Endothelial cell (in vitro differentiated cells): ENCODE data around the gene BRF1. TPM values are rescaled to one million over a fixed set of nuclear protein-coding genes. Genes with fewer than 3 reads are reported as not detected.

Source experiments
- DNase-seq: peaks from one replicate; pipeline ENCODE4 v3.0.0; 2021; ENCODE audit warnings: low spot score
- H3K27ac Mint-ChIP-seq: one replicate; pipeline ENCODE4 v1.8.0; 2021; ENCODE audit warnings: mixed read lengths, inconsistent platforms; ENCODE audit not compliant: unreplicated experiment
- H3K27me3 Mint-ChIP-seq: one replicate; pipeline ENCODE4 v1.8.0; 2021; ENCODE audit warnings: mild to moderate bottlenecking, moderate library complexity, mixed read lengths, inconsistent platforms; ENCODE audit not compliant: unreplicated experiment
- H3K36me3 Mint-ChIP-seq: one replicate; pipeline ENCODE4 v1.8.0; 2021; ENCODE audit warnings: mild to moderate bottlenecking, low read depth, mixed read lengths, inconsistent platforms; ENCODE audit not compliant: unreplicated experiment
- H3K4me1 Mint-ChIP-seq: one replicate; pipeline ENCODE4 v1.8.0; 2021; ENCODE audit warnings: mild to moderate bottlenecking, mixed read lengths, inconsistent platforms; ENCODE audit not compliant: unreplicated experiment
- H3K4me3 Mint-ChIP-seq: one replicate; pipeline ENCODE4 v1.8.0; 2021; ENCODE audit warnings: mild to moderate bottlenecking, mixed read lengths, inconsistent platforms; ENCODE audit not compliant: unreplicated experiment
- H3K9me3 Mint-ChIP-seq: one replicate; pipeline ENCODE4 v1.8.0; 2021; ENCODE audit warnings: mixed read lengths, inconsistent platforms; ENCODE audit not compliant: unreplicated experiment
- CTCF ChIP-seq: fragments of 200-600 bp; sonication (generic); IDR thresholded peaks from one replicate; pipeline ENCODE4 v1.5.0; 2021; ENCODE audit warnings: antibody characterized with exemption; ENCODE audit not compliant: unreplicated experiment
- total RNA-seq: library from RNA; stranded (reverse); fragmentation: NEBNext Ultra II Directional; extraction: Animal tissue kit (Norgen Biotek cat#: 25700); gene quantifications from one replicate; pipeline ENCODE4 v1.2.1, GENCODE V29; 2021; ENCODE audit not compliant: unreplicated experiment

The BRF1 gene
- total RNA-seq, 1 donor from 2014 or later = 40.9 TPM

GRCh38 chr14:105177082-105177481 is 123.7 kb downstream of the BRF1 start:
- Mint-ChIP-seq H3K9me3 (no peaks in the 10 kb centered on the region), H3K36me3 (no peaks in the 10 kb centered on the region), H3K27me3 (peaks cover 6% of the 10 kb centered on the region), H3K27ac (no peak overlapping the region), H3K4me1 (peaks cover 7% of the 10 kb centered on the region), H3K4me3 (no peak overlapping the region)
- no peak for TF ChIP-seq CTCF
- DNase-seq = no peak

GRCh38 chr14:105176513-105176912 is 124.3 kb downstream of the BRF1 start:
- Mint-ChIP-seq H3K4me1 (peaks cover 6% of the 10 kb centered on the region), H3K36me3 (no peaks in the 10 kb centered on the region), H3K27me3 (peaks cover 6% of the 10 kb centered on the region), H3K9me3 (no peaks in the 10 kb centered on the region), H3K27ac (no peak overlapping the region), H3K4me3 (no peak overlapping the region)
- no peak for DNase-seq
- no peak for TF ChIP-seq CTCF

- no peak for DNase-seq
- Mint-ChIP-seq H3K4me1 (peaks cover 2% of the 10 kb centered on the region), H3K27me3 (peaks cover 7% of the 10 kb centered on the region), H3K9me3 (no peaks in the 10 kb centered on the region), H3K4me3 (no peak overlapping the region), H3K27ac (no peak overlapping the region), H3K36me3 (no peaks in the 10 kb centered on the region)
- no peak for TF ChIP-seq CTCF
Observed at GRCh38 chr14:105173901-105174894, 126.6 kb downstream of the BRF1 start.

- no peak for DNase-seq
Observed at GRCh38 chr14:105173145-105173544, 127.7 kb downstream of the BRF1 start.

More at GRCh38 chr14:105173145-105173544, 127.7 kb downstream of the BRF1 start:
- Mint-ChIP-seq H3K36me3 (no peaks in the 10 kb centered on the region), H3K9me3 (no peaks in the 10 kb centered on the region), H3K4me3 (no peak overlapping the region), H3K4me1 (peaks cover 2% of the 10 kb centered on the region), H3K27me3 (peaks cover 8% of the 10 kb centered on the region), H3K27ac (no peak overlapping the region)
- TF ChIP-seq CTCF = no peak
